GM15510 (cell line): ENCODE measurements around the gene ZNF410.

Source experiments
- POLR2A ChIP-seq: IDR thresholded peaks from 3 replicates; pipeline ENCODE4 v1.6.1; 2011; ENCODE audit warnings: borderline replicate concordance; ENCODE audit not compliant: insufficient read length; ENCODE audit errors: extremely low read depth

The ZNF410 gene

GRCh38 chr14:73886449-73887317, at the start of gene ZNF410:
ZNF410 (plus strand) TSS chr14:73886859; CDS start chr14:73892176, 5,317 bp downstream.
- peak; percentile 81 for TF ChIP-seq POLR2A

GRCh38 chr14:73842201-73842600, 44.5 kb upstream of the ZNF410 start:
- no peak for TF ChIP-seq POLR2A

GRCh38 chr14:73842851-73843250, 43.8 kb upstream of the ZNF410 start:
- TF ChIP-seq POLR2A: no peak

- no peak for TF ChIP-seq POLR2A
Observed at GRCh38 chr14:73843296-73843695, 43.4 kb upstream of the ZNF410 start.

GRCh38 chr14:73846947-73847346, 39.7 kb upstream of the ZNF410 start:
- no peak for TF ChIP-seq POLR2A

GRCh38 chr14:73851000-73851399, 35.7 kb upstream of the ZNF410 start:
- TF ChIP-seq POLR2A: no peak

GRCh38 chr14:73851567-73852382, 34.9 kb upstream of the ZNF410 start, which contains the start of gene PTGR2:
PTGR2 (plus strand) TSS chr14:73851831; CDS start chr14:73858863, 7,032 bp downstream.
- peak; percentile 78 for TF ChIP-seq POLR2A

- no peak for TF ChIP-seq POLR2A
Observed at GRCh38 chr14:73859145-73859544, 27.5 kb upstream of the ZNF410 start.

- no peak for TF ChIP-seq POLR2A
Observed at GRCh38 chr14:73861073-73861472, 25.6 kb upstream of the ZNF410 start.

GRCh38 chr14:73862480-73862879, 24.2 kb upstream of the ZNF410 start:
- no peak for TF ChIP-seq POLR2A

- TF ChIP-seq POLR2A: no peak
Observed at GRCh38 chr14:73863209-73863608, 23.4 kb upstream of the ZNF410 start.

- TF ChIP-seq POLR2A: no peak
Observed at GRCh38 chr14:73865534-73866113, 21.0 kb upstream of the ZNF410 start.

- no peak for TF ChIP-seq POLR2A
Observed at GRCh38 chr14:73870525-73871235, 16.0 kb upstream of the ZNF410 start.

GRCh38 chr14:73873660-73874059, 13.0 kb upstream of the ZNF410 start:
- TF ChIP-seq POLR2A: no peak
